Measurements from ENCODE around the gene PDS5B. TPM values are rescaled to one million over a fixed set of nuclear protein-coding genes. Genes with fewer than 3 reads are reported as not detected.

The PDS5B gene
- total and polyA plus RNA-seq, 2 donors (not counting 1 experiment from before 2014, with no cell fraction given), result 6.6 to 62.9 TPM

DNA sequence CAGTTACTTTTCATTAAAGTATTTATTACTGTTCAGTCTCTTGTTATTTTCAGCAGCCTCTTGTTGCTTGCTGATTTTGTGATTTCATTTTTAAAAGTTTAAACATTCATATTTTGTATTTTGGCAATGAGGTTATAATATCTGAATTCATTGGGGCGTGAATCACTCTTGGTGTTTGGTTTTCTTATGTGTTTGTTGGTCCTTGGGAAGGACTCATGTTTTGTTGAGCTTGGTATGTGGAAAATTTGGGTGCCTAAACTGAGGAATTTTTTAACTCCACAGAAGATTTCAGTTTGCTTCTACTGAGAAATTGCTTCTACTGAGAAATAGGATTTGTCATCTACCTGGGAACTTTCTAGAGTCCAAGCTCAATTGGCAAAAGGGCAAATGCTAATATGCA is 38.2 kb downstream of the PDS5B start:
- Mint-ChIP-seq H3K4me1 (peaks cover 40% of the 10 kb centered on the region), H3K27me3 (no peaks in the 10 kb centered on the region), H3K4me3 (no peak overlapping the region), H3K9me3 (ENCODE audit: insufficient read depth) (peaks cover 9% of the 10 kb centered on the region), H3K27ac (no peak overlapping the region)
- ChIA-PET POLR2A (no interaction called here), CTCF (interaction anchor here (1.0 to 1.3 kb wide), 3 partner anchors 17 to 40 kb away, joined by 3 to 4 read pairs (median 3); no protein-coding TSS in a partner anchor)
- H3K4me2 ChIP-seq (replicated peaks; ENCODE audit: low read depth, low read length, poor library complexity, severe bottlenecking), result no peak overlapping the region
- H3K27ac ChIP-seq (ENCODE audit: low read length in 2 of 2), result no peak overlapping the region
- 100% methylated on average over 1 of the region's 1 CpG for WGBS (ENCODE audit: insufficient coverage)
- H3K36me3 ChIP-seq (replicated peaks in 1 of 2; ENCODE audit: control extremely low read depth in 1 of 2, control insufficient read depth in 1 of 2, extremely low read depth in 1 of 2, insufficient read depth in 2 of 2, low read length in 1 of 2), result peaks cover 0 to 1% of the 10 kb centered on the region in 2 experiments
- H3K27me3 ChIP-seq (replicated peaks in 1 of 4; ENCODE audit: control extremely low read depth in 1 of 4, control insufficient read depth in 3 of 4, insufficient read depth in 4 of 4, low read length in 3 of 4), result no peaks in the 10 kb centered on the region
- intact Hi-C loops (cut with micrococcal nuclease), result no loop called here
- TF ChIP-seq, protein P1, sequence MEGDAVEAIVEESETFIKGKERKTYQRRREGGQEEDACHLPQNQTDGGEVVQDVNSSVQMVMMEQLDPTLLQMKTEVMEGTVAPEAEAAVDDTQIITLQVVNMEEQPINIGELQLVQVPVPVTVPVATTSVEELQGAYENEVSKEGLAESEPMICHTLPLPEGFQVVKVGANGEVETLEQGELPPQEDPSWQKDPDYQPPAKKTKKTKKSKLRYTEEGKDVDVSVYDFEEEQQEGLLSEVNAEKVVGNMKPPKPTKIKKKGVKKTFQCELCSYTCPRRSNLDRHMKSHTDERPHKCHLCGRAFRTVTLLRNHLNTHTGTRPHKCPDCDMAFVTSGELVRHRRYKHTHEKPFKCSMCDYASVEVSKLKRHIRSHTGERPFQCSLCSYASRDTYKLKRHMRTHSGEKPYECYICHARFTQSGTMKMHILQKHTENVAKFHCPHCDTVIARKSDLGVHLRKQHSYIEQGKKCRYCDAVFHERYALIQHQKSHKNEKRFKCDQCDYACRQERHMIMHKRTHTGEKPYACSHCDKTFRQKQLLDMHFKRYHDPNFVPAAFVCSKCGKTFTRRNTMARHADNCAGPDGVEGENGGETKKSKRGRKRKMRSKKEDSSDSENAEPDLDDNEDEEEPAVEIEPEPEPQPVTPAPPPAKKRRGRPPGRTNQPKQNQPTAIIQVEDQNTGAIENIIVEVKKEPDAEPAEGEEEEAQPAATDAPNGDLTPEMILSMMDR (IDR thresholded peaks at IDR 0.05), result no peak
- no peak for TF ChIP-seq EZH2 (IDR thresholded peaks at IDR 0.05; ENCODE audit: borderline replicate concordance, insufficient read depth, low read depth, low read length, poor library complexity, severe bottlenecking)
- ATAC-seq (ENCODE audit: low read depth) (no peak), DNase-seq (no peak)
- peaks cover 5 to 21% (median 16%) of the 10 kb centered on the region in 3 donors for H3K9me3 ChIP-seq (ENCODE audit: control extremely low read depth in 1 of 3, control insufficient read depth in 2 of 3, insufficient read depth in 1 of 3, low read length in 2 of 3)
- H3K4me1 ChIP-seq (ENCODE audit: control insufficient read depth in 2 of 2, insufficient read depth in 2 of 2, low read length in 2 of 2), result peaks cover 2 to 12% of the 10 kb centered on the region in 2 donors
- H2AFZ ChIP-seq (ENCODE audit: insufficient read depth, low read depth, low read length, poor library complexity, severe bottlenecking), result no peak overlapping the region
- peaks cover 96% of the 10 kb centered on the region for H3K79me2 ChIP-seq (ENCODE audit: control insufficient read depth, insufficient read depth, low read length)
- H3K4me3 ChIP-seq (ENCODE audit: control extremely low read depth in 1 of 5, extremely low read depth in 1 of 5, insufficient read depth in 1 of 5, low read depth in 2 of 5, low read length in 4 of 5), result no peak overlapping the region
- H3K9ac ChIP-seq (ENCODE audit: low read length), result no peak overlapping the region
- peaks cover 54% of the 10 kb centered on the region for H4K20me1 ChIP-seq (ENCODE audit: control insufficient read depth, insufficient read depth, low read length, poor library complexity, severe bottlenecking)

DNA sequence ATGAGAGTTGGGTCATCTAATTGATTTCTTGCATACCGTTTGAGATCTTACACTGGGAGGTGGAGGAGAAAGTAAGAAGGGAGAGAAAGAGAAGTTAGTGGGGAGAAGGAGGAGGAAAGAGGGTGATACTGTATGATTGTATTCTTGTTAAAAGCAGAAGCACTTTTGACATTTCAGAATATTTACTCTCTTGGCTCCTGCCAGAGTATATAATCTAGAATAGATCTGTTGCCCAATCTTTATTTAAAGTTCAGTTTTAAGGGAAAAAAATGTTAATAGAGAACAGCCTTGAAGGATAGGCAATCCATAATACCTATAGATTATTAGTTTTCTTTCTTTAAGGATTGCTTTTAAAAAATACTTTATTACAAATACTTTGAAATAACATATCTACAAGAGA is 41.5 kb downstream of the PDS5B start:
- Mint-ChIP-seq H3K4me3 (no peak overlapping the region), H3K9me3 (ENCODE audit: insufficient read depth) (peaks cover 6% of the 10 kb centered on the region), H3K27me3 (no peaks in the 10 kb centered on the region), H3K4me1 (peaks cover 47% of the 10 kb centered on the region), H3K27ac (no peak overlapping the region)
- H2AFZ ChIP-seq (ENCODE audit: insufficient read depth, low read depth, low read length, poor library complexity, severe bottlenecking), result no peak overlapping the region
- ChIA-PET POLR2A (no interaction called here), CTCF (interaction anchor here (0.7 to 1.3 kb wide), 2 partner anchors 12 to 21 kb away, joined by 3 to 6 read pairs; no protein-coding TSS in a partner anchor)
- peaks cover 0 to 1% of the 10 kb centered on the region in 2 experiments for H3K36me3 ChIP-seq (replicated peaks in 1 of 2; ENCODE audit: control extremely low read depth in 1 of 2, control insufficient read depth in 1 of 2, extremely low read depth in 1 of 2, insufficient read depth in 2 of 2, low read length in 1 of 2)
- H3K4me3 ChIP-seq (ENCODE audit: control extremely low read depth in 1 of 5, extremely low read depth in 1 of 5, insufficient read depth in 1 of 5, low read depth in 2 of 5, low read length in 4 of 5), result no peak overlapping the region
- intact Hi-C loops (cut with micrococcal nuclease), result no loop called here
- no peak for DNase-seq
- no peak overlapping the region for H3K9ac ChIP-seq (ENCODE audit: low read length)
- H3K27ac ChIP-seq (ENCODE audit: low read length in 2 of 2), result no peak overlapping the region
- 36% methylated on average over 1 of the region's 1 CpG for WGBS (ENCODE audit: insufficient coverage)
- peaks cover 2 to 6% (median 5%) of the 10 kb centered on the region in 3 donors for H3K9me3 ChIP-seq (ENCODE audit: control extremely low read depth in 1 of 3, control insufficient read depth in 2 of 3, insufficient read depth in 1 of 3, low read length in 2 of 3)
- TF ChIP-seq, protein P1 (IDR thresholded peaks at IDR 0.05), result no peak
- TF ChIP-seq EZH2 (IDR thresholded peaks at IDR 0.05; ENCODE audit: borderline replicate concordance, insufficient read depth, low read depth, low read length, poor library complexity, severe bottlenecking), result no peak
- H3K4me2 ChIP-seq (replicated peaks; ENCODE audit: low read depth, low read length, poor library complexity, severe bottlenecking), result no peak overlapping the region
- peaks cover 93% of the 10 kb centered on the region for H3K79me2 ChIP-seq (ENCODE audit: control insufficient read depth, insufficient read depth, low read length)
- no peaks in the 10 kb centered on the region for H3K27me3 ChIP-seq (replicated peaks in 1 of 4; ENCODE audit: control extremely low read depth in 1 of 4, control insufficient read depth in 3 of 4, insufficient read depth in 4 of 4, low read length in 3 of 4)
- H4K20me1 ChIP-seq (ENCODE audit: control insufficient read depth, insufficient read depth, low read length, poor library complexity, severe bottlenecking), result peaks cover 55% of the 10 kb centered on the region
- ATAC-seq (ENCODE audit: low read depth), result no peak
- peaks cover 2 to 12% of the 10 kb centered on the region in 2 donors for H3K4me1 ChIP-seq (ENCODE audit: control insufficient read depth in 2 of 2, insufficient read depth in 2 of 2, low read length in 2 of 2)

All from B cell (primary cell).